Measurements from ENCODE around the gene TSKU.
"Not testable (repeated sequence)": the region's sequence is repeated elsewhere in the genome, so short reads cannot be mapped to it uniquely, and the experiment has no call there.

GRCh38 chr11:76826508-76826907 is 43.4 kb downstream of the TSKU start:
- TF ChIP-seq CTCF (IDR thresholded peaks at IDR 0.05); POLR2A (IDR thresholded peaks at IDR 0.05; ENCODE audit: low read depth): not testable (repeated sequence)
